ENCODE measurements around the gene GPRASP1.
"Not testable (repeated sequence)": the region's sequence is repeated elsewhere in the genome, so short reads cannot be mapped to it uniquely, and the experiment has no call there.

The GPRASP1 gene, protein sequence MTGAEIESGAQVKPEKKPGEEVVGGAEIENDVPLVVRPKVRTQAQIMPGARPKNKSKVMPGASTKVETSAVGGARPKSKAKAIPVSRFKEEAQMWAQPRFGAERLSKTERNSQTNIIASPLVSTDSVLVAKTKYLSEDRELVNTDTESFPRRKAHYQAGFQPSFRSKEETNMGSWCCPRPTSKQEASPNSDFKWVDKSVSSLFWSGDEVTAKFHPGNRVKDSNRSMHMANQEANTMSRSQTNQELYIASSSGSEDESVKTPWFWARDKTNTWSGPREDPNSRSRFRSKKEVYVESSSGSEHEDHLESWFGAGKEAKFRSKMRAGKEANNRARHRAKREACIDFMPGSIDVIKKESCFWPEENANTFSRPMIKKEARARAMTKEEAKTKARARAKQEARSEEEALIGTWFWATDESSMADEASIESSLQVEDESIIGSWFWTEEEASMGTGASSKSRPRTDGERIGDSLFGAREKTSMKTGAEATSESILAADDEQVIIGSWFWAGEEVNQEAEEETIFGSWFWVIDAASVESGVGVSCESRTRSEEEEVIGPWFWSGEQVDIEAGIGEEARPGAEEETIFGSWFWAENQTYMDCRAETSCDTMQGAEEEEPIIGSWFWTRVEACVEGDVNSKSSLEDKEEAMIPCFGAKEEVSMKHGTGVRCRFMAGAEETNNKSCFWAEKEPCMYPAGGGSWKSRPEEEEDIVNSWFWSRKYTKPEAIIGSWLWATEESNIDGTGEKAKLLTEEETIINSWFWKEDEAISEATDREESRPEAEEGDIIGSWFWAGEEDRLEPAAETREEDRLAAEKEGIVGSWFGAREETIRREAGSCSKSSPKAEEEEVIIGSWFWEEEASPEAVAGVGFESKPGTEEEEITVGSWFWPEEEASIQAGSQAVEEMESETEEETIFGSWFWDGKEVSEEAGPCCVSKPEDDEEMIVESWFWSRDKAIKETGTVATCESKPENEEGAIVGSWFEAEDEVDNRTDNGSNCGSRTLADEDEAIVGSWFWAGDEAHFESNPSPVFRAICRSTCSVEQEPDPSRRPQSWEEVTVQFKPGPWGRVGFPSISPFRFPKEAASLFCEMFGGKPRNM (N-terminal part only)

DNA sequence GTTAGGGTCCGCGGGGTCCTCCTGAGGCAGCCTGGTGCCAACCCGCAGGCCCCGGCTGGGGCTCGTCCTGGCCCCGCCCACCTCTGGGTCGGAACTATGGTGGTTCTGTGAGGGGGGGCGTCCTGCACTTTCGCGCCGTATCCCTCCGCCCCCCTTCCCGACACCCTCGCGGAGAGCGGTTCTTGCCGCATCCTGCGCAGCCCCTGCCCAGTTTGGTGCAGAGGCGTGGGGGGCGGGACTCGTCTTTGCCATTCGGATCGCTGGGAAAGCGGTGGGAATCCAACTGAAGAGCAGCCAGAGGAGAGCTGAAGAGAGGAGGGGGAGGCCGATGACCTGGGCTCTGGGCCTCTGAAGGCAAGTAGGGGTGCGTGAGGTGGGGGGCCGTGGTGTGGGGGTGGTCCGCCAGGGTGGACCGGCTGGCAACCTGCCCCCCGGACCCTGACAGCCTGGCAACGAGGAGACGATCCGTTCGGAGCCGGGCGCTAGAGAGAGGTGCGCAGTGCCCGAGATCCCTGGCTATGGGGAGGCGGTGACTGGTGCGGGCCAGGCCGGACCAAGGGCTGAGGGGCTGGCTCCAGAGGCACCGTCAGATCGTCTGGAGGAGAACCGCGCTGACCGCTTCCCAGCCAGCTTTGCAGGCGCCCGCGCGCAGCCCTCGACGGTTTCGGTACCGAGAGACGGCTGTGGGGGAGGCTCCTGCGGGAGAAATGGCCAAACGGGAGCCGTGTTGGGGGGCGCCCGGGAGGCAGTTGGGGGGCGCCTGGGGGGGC, at the start of gene GPRASP1:
Gene GPRASP1 (plus strand): TSS at position 242 of the 770 bp plus-strand sequence. CDS start 2,431 bp downstream, outside the sequence.
- DNase-seq = no peak

DNA sequence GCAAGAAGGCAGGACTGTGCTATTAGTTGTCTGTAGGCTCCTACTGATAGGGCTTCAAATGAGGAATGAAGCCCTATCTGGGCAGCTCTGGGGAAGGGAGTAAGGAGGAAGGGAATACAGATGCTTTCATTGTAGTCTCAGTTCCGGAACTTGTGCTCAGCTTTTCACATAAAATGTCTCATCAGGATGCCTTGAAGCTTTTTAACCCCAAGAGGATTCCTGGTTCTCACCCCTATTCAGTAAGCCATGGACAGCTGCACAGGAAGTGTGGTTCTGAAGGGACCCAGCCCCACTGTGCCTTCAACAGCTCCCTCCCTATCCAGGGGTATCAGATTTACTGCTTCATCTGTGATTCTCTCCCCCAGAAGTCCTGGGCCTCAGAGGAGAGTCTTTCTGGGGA, 47.0 kb upstream of the GPRASP1 start:
- DNase-seq = no peak

DNA sequence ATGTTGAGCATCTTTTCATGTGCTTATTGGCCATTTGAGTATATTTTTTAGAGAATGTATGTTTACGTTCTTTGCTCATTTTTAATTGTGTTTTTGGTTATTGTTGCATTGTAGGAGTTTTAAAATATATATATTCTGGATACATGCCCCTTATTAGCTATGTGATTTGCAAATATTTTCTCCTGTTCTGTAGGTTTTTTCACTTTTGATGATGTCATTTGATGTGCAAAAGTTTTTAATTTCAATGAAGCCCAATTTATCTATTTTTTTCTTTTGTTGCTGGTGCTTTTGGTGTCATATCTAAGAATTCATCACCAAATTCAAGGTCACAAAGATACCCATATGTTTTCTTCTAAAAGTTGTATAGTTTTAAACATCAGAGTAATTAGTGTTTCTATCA, 45.2 kb upstream of the GPRASP1 start:
- no peak for DNase-seq

DNA sequence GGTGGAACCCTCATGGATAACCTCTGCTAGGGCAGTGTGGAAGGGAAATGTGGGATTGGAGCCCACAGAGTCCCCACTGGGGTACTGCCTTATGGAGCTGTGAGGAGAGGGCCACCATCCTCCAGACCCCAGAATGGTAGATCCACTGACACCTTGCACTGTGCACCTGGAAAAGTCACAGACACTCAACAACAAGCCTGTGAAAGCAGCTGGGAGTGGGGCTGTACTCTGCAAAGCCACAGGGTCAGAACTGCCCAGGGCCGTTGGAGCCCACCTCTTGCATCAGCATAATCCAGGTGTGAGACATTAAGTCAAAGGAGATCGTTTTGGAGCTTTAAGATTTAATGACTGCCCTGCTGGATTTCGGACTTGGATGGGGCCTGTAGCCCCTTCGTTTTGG, 40.4 kb upstream of the GPRASP1 start:
- no peak for DNase-seq

DNA sequence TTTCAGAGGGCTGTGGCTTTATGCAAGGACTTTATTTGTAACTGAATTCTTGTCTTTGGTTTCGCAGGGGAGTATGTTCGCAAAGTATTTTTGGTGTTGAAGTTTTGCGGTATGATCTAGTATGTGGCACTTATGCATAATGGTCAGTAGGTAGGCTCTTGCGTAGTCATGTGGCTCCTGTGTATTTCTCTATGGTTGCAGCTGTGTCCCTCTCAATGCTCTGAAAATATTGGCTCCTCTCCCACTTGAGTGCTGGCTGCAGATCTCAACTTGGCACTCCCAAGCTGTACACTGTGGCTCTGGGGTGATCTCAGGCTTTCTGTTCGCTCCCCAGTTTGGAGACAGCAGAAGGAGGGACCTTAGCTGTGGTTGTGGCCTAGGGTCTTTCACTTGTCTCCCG, 27.2 kb upstream of the GPRASP1 start:
- DNase-seq = no peak

DNA sequence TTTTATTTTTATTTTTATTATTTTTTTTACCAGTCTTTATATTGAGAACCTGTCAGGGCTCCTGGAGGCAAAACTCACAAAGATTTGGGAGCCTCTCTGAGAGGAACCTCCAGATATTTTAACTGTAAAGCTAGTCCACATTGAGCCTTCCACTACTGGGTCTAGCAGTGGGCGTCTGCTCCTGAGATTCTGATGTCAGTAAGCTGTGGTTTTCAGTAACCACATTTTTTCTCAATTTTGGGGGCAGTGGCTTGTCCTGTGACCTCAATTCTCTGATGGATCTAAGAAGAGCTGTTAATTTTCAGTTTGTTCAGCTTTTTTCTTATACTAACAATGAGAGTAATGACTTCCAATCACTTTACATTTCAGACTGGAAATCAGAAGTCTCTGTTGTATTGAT, 23.6 kb upstream of the GPRASP1 start:
- no peak for DNase-seq

DNA sequence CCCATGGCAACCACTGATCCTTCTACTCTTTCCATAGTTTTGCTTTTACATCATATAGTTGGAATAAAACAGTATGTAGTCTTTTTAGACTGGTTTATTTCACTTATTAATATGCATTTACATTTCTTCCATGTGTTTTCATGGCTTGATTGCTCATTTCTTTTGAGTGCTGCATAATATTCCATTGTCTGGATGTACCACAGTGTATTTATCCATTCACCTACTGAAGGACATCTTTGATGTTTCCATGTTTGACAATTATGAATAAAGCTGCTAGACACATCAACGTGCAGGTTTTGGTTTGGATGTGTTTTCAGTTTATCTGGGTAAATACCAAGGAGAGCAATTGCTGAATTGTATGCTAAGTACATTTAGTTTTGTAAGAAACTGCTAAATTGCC, 13.7 kb upstream of the GPRASP1 start:
- no peak for DNase-seq

DNA sequence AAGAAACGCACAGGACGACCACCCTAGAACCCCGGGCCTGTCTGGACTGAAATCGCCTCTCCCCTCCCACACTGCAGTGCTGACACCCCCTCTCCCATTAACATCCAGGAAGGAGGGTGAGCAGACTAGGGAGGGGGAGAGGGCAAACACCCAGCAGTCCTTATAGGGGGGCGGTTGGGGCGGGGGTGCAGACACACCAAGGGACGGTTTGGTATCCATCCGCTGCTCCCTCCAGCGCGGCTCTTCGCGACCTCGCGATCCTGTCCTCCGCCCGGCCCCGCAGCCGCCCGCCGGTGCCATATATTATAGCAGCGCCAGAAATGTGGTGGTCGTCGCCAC, 411 bp upstream of the GPRASP1 start:
- no peak for DNase-seq

DNA sequence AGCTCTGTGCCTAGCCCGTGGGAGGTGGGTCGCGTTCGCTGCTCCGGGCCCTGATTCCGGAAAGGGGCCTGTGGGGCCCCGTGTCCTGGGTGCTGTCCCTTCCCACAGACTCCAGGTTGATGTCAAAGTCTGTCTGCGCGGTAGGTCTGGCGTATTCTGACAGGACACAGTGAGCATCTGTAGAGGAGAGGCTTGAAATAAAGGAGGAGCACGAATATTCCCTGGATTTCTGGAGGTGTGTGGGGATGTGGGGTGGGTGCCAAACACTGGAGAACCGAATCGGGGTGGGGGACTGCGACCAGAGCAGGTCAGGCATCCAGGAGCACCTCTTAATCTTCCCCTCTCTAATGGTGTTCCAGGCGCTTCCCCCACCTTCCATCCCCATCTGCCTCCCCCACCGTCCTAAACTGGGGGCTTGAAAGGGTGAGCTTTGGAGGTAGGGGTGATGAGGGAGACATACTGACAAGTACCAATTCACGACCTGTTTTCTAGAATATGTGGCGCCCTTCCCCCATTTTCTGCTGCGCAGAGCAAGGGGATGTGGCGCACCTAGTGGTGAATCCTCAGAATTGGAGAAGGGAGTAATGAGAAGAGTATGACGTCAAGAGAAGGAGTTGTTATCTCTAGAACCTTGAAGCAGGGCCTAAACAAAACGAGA, 877 bp downstream of the GPRASP1 start:
- DNase-seq = no peak

DNA sequence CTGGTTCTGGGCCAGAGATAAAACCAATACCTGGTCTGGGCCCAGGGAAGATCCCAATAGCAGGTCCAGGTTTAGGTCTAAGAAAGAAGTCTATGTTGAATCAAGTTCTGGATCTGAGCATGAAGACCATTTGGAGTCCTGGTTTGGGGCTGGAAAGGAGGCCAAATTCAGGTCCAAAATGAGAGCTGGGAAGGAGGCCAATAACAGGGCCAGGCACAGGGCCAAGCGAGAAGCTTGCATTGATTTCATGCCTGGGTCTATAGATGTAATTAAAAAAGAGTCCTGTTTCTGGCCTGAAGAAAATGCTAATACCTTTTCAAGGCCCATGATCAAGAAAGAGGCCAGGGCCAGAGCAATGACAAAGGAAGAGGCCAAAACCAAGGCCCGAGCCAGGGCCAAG, 3.4 kb downstream of the GPRASP1 start:
- DNase-seq = no peak

DNA sequence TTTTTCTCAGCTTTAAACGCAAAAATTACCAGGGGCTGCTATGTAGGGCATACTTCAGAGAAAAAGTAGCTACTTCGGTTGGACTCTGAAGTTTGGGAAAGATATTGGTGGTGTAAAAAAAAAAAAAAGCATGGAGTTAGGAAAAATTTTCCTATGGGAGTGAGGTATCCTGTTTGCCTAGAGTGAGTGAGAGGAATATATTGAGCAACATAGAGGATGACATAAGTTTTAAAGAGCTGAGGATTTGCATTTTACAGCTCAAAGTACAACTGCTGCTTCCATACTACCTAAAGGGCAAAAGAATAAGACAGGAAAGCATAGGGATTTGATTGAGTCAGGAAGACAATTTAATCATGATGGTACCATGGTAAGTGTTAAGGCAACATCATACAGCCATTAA, 7.3 kb downstream of the GPRASP1 start:
- DNase-seq = no peak

DNA sequence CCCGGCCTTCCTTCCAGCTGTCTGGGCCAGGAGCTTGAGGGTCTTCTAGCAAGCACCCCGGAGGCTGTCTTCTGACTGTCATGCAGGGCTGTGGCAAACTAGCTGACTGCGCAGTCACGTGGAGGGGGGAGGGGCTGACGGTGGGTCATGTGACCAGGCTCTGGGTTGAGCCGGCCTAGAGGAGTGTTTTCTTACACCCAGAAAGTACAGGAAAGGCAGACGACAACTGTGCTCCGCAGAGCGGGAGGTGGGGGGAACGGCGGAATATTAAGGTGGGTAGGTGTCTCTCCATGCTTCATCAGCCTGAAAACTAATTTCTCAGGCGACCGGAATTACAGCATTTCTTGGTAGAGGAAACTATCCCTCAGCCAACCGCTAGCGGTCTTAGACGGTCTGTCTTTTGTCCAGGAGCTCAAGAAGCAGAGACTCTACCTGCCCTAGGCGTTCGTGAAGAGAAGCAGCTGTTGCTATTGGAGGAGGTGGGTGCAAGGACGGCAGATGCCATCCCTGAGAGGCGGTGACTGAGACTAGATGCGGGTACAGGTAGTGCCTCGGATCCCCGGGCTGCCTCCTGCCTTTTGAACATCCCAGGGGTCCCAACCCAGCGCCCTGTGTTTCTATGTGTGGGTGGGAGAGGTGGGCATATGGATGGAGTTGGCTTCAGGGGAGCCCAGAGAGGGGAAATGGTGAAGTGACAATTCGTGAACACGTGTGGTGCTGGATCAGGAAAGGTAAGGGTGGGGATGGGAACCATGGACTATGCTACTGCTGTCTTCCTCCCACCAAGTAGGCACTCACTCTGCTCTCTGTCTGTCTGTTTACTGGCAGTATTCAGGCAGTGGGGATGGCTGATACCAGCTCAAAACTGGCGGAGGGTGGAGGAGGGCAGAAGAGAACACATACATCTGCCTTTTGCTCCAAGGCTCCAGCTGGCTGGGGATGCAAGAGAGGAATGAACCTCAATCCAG, 8.8 kb downstream of the GPRASP1 start:
- no peak for DNase-seq

DNA sequence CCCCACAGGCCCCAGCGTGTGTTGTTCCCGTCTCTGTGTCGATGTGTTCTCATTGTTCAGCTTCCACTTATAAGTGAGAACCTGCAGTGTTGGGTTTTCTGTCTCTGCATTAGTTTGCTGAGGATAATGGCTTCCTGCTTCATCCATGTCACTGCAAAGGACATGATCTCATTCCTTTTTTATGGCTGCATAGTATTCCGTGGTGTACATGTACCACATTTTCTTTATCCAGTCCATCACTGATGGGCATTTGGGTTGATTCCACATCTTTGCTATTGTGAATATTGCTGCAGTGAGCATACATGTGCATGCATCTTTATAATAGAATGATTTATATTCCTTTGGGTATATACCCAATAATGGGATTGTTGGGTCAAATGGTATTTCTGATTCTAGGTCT, 12.5 kb downstream of the GPRASP1 start:
- not testable (repeated sequence) for DNase-seq

DNA sequence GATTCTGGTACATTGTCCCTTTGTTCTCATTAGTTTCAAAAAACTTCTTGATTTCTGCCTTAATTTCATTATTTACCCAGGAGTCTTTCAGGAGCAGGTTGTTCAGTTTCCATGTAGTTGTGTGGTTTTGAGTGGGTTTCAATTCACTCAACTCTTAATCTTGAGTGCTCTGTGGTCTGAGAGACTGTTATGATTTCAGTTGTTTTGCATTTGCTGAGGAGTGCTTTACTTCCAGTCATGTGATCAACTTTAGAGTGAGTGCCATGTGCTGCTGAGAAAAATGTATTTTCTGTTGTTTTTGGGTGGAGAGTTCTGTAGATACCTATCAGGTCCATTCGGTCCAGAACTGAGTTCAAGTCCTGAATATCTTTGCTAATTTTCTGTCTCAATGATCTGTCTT, 15.8 kb downstream of the GPRASP1 start:
- DNase-seq = not testable (repeated sequence)

DNA sequence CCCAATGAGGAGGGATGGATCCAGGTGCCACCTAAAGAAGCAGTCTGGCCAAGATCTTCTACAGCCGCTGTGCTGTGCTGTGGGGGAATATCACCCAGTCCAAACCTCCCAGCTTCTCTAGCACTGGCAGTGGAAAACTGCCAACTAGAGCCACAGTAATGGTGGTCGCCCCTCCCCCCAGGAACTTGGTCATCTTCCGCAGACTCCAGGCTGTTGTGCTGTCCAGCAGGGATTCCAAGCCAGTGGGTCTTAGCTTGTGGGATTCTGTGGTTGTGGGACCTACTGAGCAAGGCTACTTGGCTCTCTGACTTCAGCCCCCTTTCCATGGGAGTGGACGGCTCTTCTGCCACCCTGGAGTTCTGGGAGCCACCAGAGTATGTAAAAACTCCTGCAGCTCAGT, 18.2 kb downstream of the GPRASP1 start:
- no peak for DNase-seq

DNA sequence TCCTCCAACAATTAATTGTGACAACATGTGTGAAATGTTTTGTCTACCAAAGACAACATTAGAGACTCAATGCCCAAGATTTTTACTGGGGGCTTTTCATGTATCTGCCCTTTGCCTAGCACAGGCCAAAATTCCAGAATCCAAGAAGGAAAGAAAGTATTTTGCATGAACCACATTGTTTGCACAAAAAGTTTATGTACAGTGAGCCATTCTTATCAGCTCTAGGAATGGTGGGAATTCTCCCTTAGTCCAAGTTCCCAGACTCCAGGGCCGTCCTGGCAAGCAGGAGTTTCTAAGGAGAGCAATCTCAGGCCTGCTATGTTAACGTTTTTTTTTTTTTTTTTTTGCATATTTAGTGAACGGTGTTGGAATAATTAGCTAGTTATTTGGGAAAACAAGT, 21.6 kb downstream of the GPRASP1 start:
- DNase-seq = no peak

DNA sequence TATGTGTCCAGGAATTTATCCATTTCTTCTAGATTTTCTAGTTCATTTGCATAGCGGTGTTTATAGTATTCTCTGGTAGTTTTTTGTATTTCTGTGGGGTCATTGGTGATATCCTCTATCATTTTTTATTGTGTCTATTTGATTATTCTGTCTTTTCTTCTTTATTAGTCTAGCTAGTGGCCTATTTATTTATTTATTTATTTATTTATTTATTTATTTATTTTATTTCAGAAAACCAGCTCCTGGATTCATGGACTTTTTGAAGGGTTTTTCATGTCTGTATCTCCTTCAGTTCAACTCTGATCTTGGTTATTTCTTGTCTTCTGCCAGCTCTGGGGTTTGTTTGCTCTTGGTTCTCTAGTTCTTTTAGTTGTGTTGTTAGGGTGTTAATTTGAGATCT, 26.2 kb downstream of the GPRASP1 start:
- DNase-seq = not testable (repeated sequence)

DNA sequence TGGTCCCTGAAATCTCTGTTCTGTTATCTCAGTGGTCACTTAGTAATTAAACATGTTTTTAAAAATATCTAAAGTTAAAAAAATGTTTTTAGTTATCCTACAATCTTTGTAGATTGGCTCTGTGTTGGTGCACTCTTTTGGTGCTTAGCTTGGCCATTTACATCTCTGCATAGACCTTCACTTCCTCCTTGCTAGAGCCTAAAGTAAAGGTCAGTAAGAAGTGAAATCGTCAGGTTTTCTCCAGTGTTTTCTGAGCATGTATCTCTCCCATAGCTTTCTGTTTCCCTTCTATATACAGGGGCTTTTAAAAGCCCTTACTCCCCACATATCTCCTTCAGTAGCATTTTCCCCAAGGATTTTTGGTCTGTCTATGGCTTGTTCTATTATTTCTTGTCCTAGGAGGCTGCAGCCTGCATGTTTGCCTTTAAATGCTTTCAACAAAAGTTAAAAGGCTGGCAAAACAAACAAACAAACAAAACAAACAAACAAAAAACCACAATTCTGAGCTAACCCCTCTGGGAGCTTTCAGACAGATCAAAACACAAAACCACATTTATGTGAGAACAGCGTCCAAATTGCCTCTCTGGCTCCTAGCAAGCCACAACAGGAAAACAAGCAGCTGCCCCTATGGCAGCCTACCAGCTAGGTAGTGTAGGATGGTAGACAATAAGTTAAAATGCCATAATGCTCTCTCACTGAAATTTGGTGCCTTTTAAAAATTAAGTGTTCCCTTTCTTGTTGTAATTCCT, 33.7 kb downstream of the GPRASP1 start:
- DNase-seq = no peak

DNA sequence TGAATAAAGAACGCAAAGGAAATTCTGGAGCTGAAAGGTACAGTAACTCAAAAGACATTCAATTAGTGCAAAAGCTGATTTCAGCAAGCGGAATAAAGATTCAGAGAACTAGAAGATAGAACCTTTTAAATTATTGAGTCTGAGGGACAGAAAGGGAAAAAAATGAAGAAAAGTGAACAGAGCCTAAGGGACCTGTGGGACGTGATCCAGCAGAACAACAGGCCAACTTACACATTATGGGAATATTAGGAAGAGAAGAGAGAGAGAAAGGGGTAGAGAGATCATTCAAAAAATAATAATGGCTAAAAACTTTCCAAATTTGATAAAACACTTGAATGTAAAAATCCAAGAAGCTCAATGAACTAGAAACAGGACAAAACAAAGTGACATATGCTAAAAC, 43.5 kb downstream of the GPRASP1 start:
- DNase-seq = no peak

DNA sequence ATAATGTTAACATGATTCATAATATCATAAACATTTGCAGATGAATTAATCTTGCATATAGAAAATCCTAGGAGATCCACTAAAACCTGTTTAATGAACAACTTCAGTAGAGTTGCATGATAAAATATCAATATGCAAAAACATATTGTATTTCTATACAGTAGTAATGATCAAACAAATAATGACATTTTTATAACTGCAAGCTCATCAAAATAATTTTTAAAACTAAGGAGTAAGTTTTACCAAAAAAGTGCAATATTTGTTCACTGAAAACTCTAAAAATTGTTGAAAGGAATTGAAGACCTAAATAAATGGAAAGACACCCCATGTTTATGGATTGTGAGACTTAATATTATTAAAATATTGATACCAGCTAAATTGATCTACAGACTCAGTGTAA, 45.0 kb downstream of the GPRASP1 start:
- no peak for DNase-seq
